HFF-Myc (cell line): ENCODE measurements around the gene GOLGA5.
"Not testable (repeated sequence)": the region's sequence is repeated elsewhere in the genome, so short reads cannot be mapped to it uniquely, and the experiment has no call there.

Experiments used
- DNase-seq: peaks from one replicate; pipeline ENCODE4 v3.0.0-alpha.2; 2011; ENCODE audit warnings: low read depth; ENCODE audit errors: extremely low read depth
- H3K4me3 ChIP-seq: replicated peaks from 2 replicates; pipeline ENCODE4 v1.5.1; 2011; ENCODE audit warnings: low read depth, mild to moderate bottlenecking, control low read depth, low read length
- CTCF ChIP-seq: IDR thresholded peaks from 2 replicates; pipeline ENCODE4 v1.5.1; 2012; ENCODE audit warnings: mild to moderate bottlenecking, low read depth, low read length, control low read depth; ENCODE audit errors: missing control alignments

The GOLGA5 gene

GRCh38 chr14:92768795-92769194 lies 25.3 kb upstream of the GOLGA5 start:
- TF ChIP-seq CTCF: no peak
- DNase-seq: no peak
- H3K4me3 ChIP-seq: no peak overlapping the region

GRCh38 chr14:92770484-92770883 lies 23.6 kb upstream of the GOLGA5 start:
- H3K4me3 ChIP-seq: no peak overlapping the region
- TF ChIP-seq CTCF: no peak
- DNase-seq: no peak

GRCh38 chr14:92774572-92774971 lies 19.5 kb upstream of the GOLGA5 start:
- H3K4me3 ChIP-seq: no peak overlapping the region
- no peak for DNase-seq
- TF ChIP-seq CTCF: no peak

- H3K4me3 ChIP-seq, DNase-seq: not testable (repeated sequence)
Observed at GRCh38 chr14:92775292-92775691, 18.8 kb upstream of the GOLGA5 start.

GRCh38 chr14:92778868-92779565 lies 15.1 kb upstream of the GOLGA5 start:
- not testable (repeated sequence) for H3K4me3 ChIP-seq, DNase-seq

- no peak overlapping the region for H3K4me3 ChIP-seq
- DNase-seq: peak; percentile 46
- no peak for TF ChIP-seq CTCF
Observed at GRCh38 chr14:92780444-92781232, 13.5 kb upstream of the GOLGA5 start.

- H3K4me3 ChIP-seq: no peak overlapping the region
- no peak for DNase-seq
- no peak for TF ChIP-seq CTCF
Observed at GRCh38 chr14:92781350-92781749, 12.8 kb upstream of the GOLGA5 start.

GRCh38 chr14:92783813-92784431 lies 10.2 kb upstream of the GOLGA5 start:
- peak; percentile 55 for DNase-seq
- H3K4me3 ChIP-seq: no peak overlapping the region
- TF ChIP-seq CTCF: peak; percentile 46
